Sigmoid colon (tissue), 7 donors: ENCODE measurements around the gene SERINC5. TPM values are rescaled to one million over a fixed set of nuclear protein-coding genes. Genes with fewer than 3 reads are reported as not detected.

Experiments
- DNase-seq: peaks from one replicate; pipeline ENCODE4 v3.0.0-alpha.2; 2019
- H3K27ac ChIP-seq, 4 donors: fragments of 200-600 bp; sonication (generic); one replicate each; pipeline ENCODE4 v1.5.1; 2016 to 2019; ENCODE audit warnings: mild to moderate bottlenecking in 1 of 4
- H3K27me3 ChIP-seq, 3 donors: fragments of 200-600 bp; sonication (generic); one replicate each; pipeline ENCODE4 v1.5.1; 2019; ENCODE audit warnings: mild to moderate bottlenecking in 1 of 3
- H3K36me3 ChIP-seq, 4 donors: fragments of 200-600 bp; sonication (generic); one replicate each; pipeline ENCODE4 v1.5.1; 2016 to 2019
- H3K4me1 ChIP-seq, 4 donors: fragments of 200-600 bp; sonication (generic); one replicate each; pipeline ENCODE4 v1.5.1; 2017 to 2019
- H3K4me3 ChIP-seq, 4 donors: fragments of 200-600 bp; sonication (generic); one replicate each; pipeline ENCODE4 v1.5.1; 2017 to 2019; ENCODE audit warnings: mild to moderate bottlenecking in 2 of 4, moderate library complexity in 1 of 4
- H3K9me3 ChIP-seq, 4 donors: fragments of 200-600 bp in 3 of 4; sonication (generic) in 3 of 4; one replicate each; pipeline versions ENCODE4 v1.5.1 to v1.6.1; 2013 to 2019
- CTCF ChIP-seq, 4 experiments: fragments of 450-650 bp in 3 of 4; fragments of 200-600 bp in 1 of 4; IDR thresholded peaks; one replicate each; pipeline ENCODE4 v1.5.1; 2016 to 2019; ENCODE audit warnings: antibody characterized with exemption in 4 of 4, mild to moderate bottlenecking in 3 of 4, moderate library complexity in 2 of 4
- EP300 ChIP-seq, 4 donors: sonication (generic); formaldehyde crosslinking; IDR thresholded peaks; one replicate each; pipeline ENCODE4 v1.6.1; 2017; ENCODE audit warnings: antibody characterized with exemption in 4 of 4
- POLR2A ChIP-seq, 2 donors: fragments of 450-650 bp; IDR thresholded peaks; one replicate each; pipeline ENCODE4 v1.6.1; 2016; ENCODE audit warnings: antibody characterized with exemption in 2 of 2, mild to moderate bottlenecking in 2 of 2, moderate library complexity in 2 of 2
- POLR2AphosphoS5 ChIP-seq, 4 donors: sonication (generic); formaldehyde crosslinking; IDR thresholded peaks; one replicate each; pipeline ENCODE4 v1.6.1; 2017; ENCODE audit warnings: antibody characterized with exemption in 4 of 4
- WGBS, 2 donors: extraction: QIAGEN DNeasy Blood & Tissue Kit; methylation state at CpG; one replicate each; pipeline ENCODE4 v1.1.7; 2013; 5-methylcytosine and 5-hydroxymethylcytosine counted together
- intact Hi-C: fragments of 100-400 bp; cut with DNase I; formaldehyde crosslinking; loops from one replicate; pipeline ENCODE4 v1.15.1; 2023
- polyA plus RNA-seq, 3 donors: library from polyadenylated mRNA; stranded (reverse); fragments of 200-250 nt; gene quantifications; one replicate each; pipeline ENCODE4 v1.2.3, GENCODE V29; 2013
- total RNA-seq, 4 donors: library from RNA; depleted of rRNA; stranded (reverse); fragments of >200 nt; gene quantifications; one replicate each; pipeline ENCODE4 v1.1.0, GENCODE V29; 2016
- donor health status: healthy with polysubstance abuse.
- donor health status: Bipolar disorder and iron deficiency.
- donor health status: healthy.

The SERINC5 gene
- total and polyA plus RNA-seq, 7 donors, result 3.6 to 25.9 (median 9.6) TPM

GRCh38 chr5:80134876-80135275, 121.0 kb downstream of the SERINC5 start:
- H3K4me3 ChIP-seq, result no peak overlapping the region
- H3K27ac ChIP-seq, result no peak overlapping the region
- H3K9me3 ChIP-seq, result no peaks in the 10 kb centered on the region
- H3K36me3 ChIP-seq, result no peaks in the 10 kb centered on the region
- no peaks in the 10 kb centered on the region for H3K4me1 ChIP-seq
- no peaks in the 10 kb centered on the region for H3K27me3 ChIP-seq
- DNase-seq, result no peak
- TF ChIP-seq EP300 (IDR thresholded peaks at IDR 0.05), result no peak
- TF ChIP-seq CTCF (IDR thresholded peaks at IDR 0.05), result no peak
- no peak for TF ChIP-seq POLR2AphosphoS5 (IDR thresholded peaks at IDR 0.05)
- intact Hi-C loops, result no loop called here
- 82 to 89% methylated on average over 3 of the region's 3 CpGs for whole genome bisulfite sequencing, 2 donors

GRCh38 chr5:80129146-80129545, 126.7 kb downstream of the SERINC5 start:
- intact Hi-C loops, result no loop called here
- Histone ChIP-seq H3K4me1 (no peaks in the 10 kb centered on the region), H3K27ac (no peak overlapping the region), H3K27me3 (no peaks in the 10 kb centered on the region), H3K9me3 (no peaks in the 10 kb centered on the region), H3K36me3 (no peaks in the 10 kb centered on the region), H3K4me3 (no peak overlapping the region)
- 85 to 92% methylated on average over 5 of the region's 5 CpGs for WGBS, 2 donors
- TF ChIP-seq POLR2A (IDR thresholded peaks at IDR 0.05) (no peak), POLR2AphosphoS5 (IDR thresholded peaks at IDR 0.05) (no peak), CTCF (IDR thresholded peaks at IDR 0.05) (no peak), EP300 (IDR thresholded peaks at IDR 0.05) (no peak)
- no peak for DNase-seq

- intact Hi-C loops, result no loop called here
- Histone ChIP-seq H3K36me3 (no peaks in the 10 kb centered on the region), H3K27me3 (no peaks in the 10 kb centered on the region), H3K9me3 (no peaks in the 10 kb centered on the region), H3K4me3 (no peak overlapping the region), H3K27ac (no peak overlapping the region), H3K4me1 (no peaks in the 10 kb centered on the region)
- DNase-seq, result no peak
- WGBS, 2 donors, result 74 to 83% methylated on average over 2 of the region's 2 CpGs
- no peak for TF ChIP-seq EP300 (IDR thresholded peaks at IDR 0.05)
- no peak for TF ChIP-seq POLR2A (IDR thresholded peaks at IDR 0.05)
- TF ChIP-seq CTCF (IDR thresholded peaks at IDR 0.05), result no peak
- no peak for TF ChIP-seq POLR2AphosphoS5 (IDR thresholded peaks at IDR 0.05)
Measured at GRCh38 chr5:80128141-80128540, 127.7 kb downstream of the SERINC5 start.

- no peak for TF ChIP-seq POLR2A (IDR thresholded peaks at IDR 0.05)
- TF ChIP-seq POLR2AphosphoS5 (IDR thresholded peaks at IDR 0.05), result peak in 1 of 4 donors; percentile 19
- H3K4me1 ChIP-seq, result no peaks in the 10 kb centered on the region
- no peak for DNase-seq
- H3K4me3 ChIP-seq, result no peak overlapping the region
- H3K27ac ChIP-seq, result no peak overlapping the region
- no peaks in the 10 kb centered on the region for H3K9me3 ChIP-seq
- H3K27me3 ChIP-seq, result no peaks in the 10 kb centered on the region
- intact Hi-C loops, result no loop called here
- WGBS, 2 donors, result 85 to 91% methylated on average over 4 of the region's 4 CpGs
- no peaks in the 10 kb centered on the region for H3K36me3 ChIP-seq
Measured at GRCh38 chr5:80127116-80127552, 128.7 kb downstream of the SERINC5 start.

GRCh38 chr5:80125962-80126480, 129.8 kb downstream of the SERINC5 start:
- Histone ChIP-seq H3K27me3 (no peaks in the 10 kb centered on the region), H3K4me3 (no peak overlapping the region), H3K4me1 (no peaks in the 10 kb centered on the region), H3K36me3 (no peaks in the 10 kb centered on the region), H3K9me3 (no peaks in the 10 kb centered on the region), H3K27ac (peak overlapping the region in 1 of 4 donors; percentile 59)
- TF ChIP-seq POLR2AphosphoS5 (IDR thresholded peaks at IDR 0.05) (no peak), POLR2A (IDR thresholded peaks at IDR 0.05) (no peak), EP300 (IDR thresholded peaks at IDR 0.05) (peak in 2 of 4 donors; percentile 26 to 46), CTCF (IDR thresholded peaks at IDR 0.05) (no peak)
- DNase-seq, result no peak
- 58 to 80% methylated on average over 4 of the region's 4 CpGs for WGBS, 2 donors
- intact Hi-C loops, result no loop called here
